Medulla oblongata (tissue), 1 donor: ENCODE results near the gene KMT5C.
"Not testable (repeated sequence)": the region's sequence is repeated elsewhere in the genome, so short reads cannot be mapped to it uniquely, and the experiment has no call there.

Experiments
- DNase-seq: peaks from one replicate; pipeline ENCODE4 v3.0.0-alpha.2; 2015; ENCODE audit errors: extremely low spot score

KMT5C gene

GRCh38 chr19:55316646-55317045, 23.0 kb upstream of the KMT5C start:
- no peak for DNase-seq

- DNase-seq = peak; percentile 38
Measured at GRCh38 chr19:55319785-55320184, 19.9 kb upstream of the KMT5C start.

GRCh38 chr19:55320844-55321419, 18.7 kb upstream of the KMT5C start:
- no peak for DNase-seq

- no peak for DNase-seq
Measured at GRCh38 chr19:55321466-55322137, 18.1 kb upstream of the KMT5C start.

GRCh38 chr19:55322204-55322885, 17.3 kb upstream of the KMT5C start:
- DNase-seq = no peak

GRCh38 chr19:55324662-55325061, 15.0 kb upstream of the KMT5C start:
- no peak for DNase-seq

- peak; percentile 61 for DNase-seq
Measured at GRCh38 chr19:55325172-55325571, 14.5 kb upstream of the KMT5C start, which contains the start of gene TMEM150B. Gene TMEM150B, minus strand, starts transcription at chr19:55325341. Its CDS starts 4,305 bp downstream, at chr19:55321036.

- DNase-seq = not testable (repeated sequence)
Measured at GRCh38 chr19:55328774-55329318, 10.8 kb upstream of the KMT5C start.

GRCh38 chr19:55329791-55330190, 9.9 kb upstream of the KMT5C start:
- DNase-seq = not testable (repeated sequence)

- DNase-seq = no peak
Measured at GRCh38 chr19:55333870-55334269, 5.8 kb upstream of the KMT5C start.

- no peak for DNase-seq
Measured at GRCh38 chr19:55336101-55336500, 3.6 kb upstream of the KMT5C start.

GRCh38 chr19:55339889-55340783, 460 bp downstream of the KMT5C start:
- DNase-seq = no peak

- DNase-seq = no peak
Measured at GRCh38 chr19:55340784-55341147, 1.1 kb downstream of the KMT5C start.

- peak; percentile 63 for DNase-seq
Measured at GRCh38 chr19:55341171-55341588, 1.5 kb downstream of the KMT5C start.

- no peak for DNase-seq
Measured at GRCh38 chr19:55341595-55342531, 2.2 kb downstream of the KMT5C start.

- DNase-seq = peak; percentile 54
Measured at GRCh38 chr19:55344444-55344843, 4.8 kb downstream of the KMT5C start.

- no peak for DNase-seq
Measured at GRCh38 chr19:55345101-55345817, 5.6 kb downstream of the KMT5C start.

GRCh38 chr19:55345818-55346724, 6.4 kb downstream of the KMT5C start:
- DNase-seq = no peak
